ENCODE data around the gene CALML6.

The CALML6 gene

DNA sequence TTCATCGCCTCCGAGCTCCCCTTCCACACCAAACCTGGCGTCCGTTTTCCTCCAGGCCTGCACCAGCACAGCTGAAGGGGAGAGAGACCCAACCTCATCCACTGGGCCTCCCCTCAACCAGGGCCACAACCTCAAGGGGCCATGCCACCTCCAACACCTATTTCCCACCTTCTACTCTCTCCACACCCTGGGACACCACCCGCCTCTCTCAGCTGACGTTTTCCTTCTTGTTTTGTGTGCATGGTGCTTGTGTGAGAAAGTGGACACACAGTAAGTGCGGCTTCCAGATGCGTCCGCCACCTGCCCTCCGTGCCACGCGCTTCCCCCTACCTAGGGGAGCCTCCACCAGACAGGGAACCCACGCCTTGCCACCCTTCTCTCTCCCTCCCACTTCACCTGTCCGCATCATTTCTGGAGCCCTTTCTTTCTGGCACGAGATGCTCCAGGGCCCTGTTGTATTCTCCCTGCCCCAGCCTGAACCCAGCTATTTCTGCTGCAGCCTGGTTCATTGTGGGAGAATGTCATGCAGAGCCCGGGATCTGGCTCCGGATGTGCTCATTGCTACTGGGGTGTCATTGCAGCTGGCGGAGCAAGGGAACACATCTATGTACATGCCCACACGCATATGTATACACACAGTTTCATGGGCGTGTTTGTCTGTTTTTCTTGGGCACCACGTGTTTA is 22.8 kb upstream of the CALML6 start:
- DNase-seq: no peak

DNA sequence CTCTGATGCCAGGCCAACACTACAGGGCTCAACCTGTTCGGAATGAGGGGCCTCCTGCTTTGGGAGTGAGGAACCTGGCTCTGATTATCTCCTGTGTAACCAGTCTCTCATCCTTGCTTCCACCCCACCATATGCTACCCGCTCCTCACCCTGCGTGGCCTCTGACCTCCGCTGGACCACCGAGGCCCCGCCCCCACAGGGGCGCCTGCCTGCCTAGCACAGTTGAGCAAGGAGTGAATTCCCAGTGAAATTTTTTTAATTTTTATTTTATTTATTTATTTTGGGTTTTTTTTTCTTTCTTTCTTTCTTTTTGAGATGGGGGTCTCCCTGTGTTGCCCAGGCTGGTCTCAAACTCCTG is 22.3 kb upstream of the CALML6 start:
- no peak for DNase-seq

DNA sequence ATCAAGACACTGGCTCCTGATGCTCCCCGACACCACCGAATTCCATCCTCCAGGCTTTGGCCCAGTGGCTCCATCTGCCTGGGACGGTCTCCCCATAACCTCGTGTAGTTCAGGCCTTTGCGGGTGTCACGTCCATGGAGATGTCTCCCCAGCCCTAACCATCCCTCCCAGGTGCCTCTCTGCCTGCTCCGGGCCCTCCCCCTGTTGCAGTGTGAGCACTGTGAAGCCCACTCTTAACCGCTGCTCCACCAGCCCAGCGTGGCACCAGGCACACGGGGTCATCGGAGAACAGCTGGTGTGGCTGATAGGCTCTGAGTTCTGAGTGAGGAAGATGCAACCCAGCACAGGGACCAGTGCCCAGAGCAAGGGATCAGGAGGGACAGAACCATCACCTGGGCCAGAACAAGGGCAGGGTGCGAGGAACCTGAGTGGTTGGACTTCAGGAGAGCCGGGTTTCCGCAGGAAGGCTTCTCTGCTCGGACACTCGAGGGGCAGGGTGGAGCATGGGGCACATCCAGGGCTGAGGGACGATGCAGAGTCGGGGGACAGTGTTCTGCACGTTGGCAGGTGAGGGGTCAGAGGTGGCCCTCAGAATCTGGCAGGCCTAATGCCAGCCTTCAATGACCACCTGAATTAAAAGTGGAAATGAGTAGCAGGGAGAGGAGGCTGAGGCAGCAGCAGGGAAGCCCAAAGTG is 21.6 kb upstream of the CALML6 start:
- DNase-seq: no peak

DNA sequence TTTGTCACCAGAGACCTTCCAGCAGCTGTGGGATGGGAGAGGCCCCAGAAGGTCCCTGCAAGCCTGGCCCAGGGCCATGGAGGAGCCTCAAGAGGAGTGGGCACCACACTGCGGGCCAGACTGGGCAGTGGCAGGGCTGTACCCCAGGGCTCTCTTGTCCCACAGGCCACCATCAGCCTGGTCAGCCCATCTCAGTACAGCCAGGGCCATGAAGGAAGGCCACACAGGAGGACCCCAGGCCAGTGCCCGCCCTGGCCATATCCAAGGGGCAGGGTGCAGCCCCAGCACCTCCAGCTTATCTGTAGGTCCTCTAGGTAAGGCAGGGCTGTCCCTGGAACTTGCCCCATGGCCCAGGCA is 21.1 kb upstream of the CALML6 start:
- no peak for DNase-seq

DNA sequence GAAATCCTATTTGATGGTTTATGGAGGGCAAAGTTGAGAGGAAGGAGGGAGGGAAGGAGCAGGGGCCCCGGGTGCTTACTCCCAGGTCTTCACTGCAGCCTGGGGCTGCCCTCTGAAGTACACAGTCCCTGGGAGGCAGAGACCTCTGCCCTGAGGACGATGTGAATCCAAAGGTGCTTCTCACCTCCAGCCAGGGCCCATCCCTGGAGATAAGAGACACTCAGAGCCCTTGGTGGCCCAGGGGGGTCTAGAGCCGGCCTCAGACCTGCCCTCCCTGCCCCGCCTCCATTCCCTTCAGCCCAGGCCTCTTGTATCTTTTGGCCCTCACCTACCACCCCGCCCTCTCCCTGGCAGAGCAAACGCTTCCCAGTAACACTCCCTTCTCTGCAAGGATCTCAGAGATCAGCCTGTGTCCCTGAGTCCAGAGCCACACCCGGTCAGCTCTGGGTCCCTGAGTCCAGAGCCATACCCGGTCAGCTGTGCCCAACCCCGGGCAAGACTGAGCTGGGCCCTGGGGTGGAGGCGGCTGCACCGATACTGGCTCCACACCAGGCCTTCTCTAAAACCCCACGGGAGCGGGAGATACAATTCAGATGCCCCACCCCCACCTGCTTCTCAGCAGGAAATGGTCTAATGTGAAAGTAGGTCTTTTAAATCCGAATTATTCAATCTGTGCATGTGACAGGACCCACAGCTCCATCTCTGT is 20.6 kb upstream of the CALML6 start:
- DNase-seq: no peak

DNA sequence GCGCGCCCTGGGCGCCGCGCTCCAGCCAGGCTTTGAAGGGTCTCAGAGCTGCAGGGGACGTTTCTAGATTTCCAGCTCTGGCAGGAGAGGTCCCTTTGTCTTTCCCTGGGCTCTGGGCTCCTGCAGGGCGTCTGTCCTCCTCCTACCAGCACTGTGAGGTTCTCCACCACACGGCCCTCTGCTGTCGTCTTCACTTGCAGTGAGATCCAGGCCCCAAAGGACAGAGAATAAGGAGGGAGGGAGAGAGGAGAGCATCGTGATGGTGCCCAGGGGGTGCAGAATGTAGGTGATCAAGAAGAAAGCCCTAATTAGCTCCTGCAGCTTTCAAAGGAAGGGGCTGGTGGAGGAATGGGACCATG is 20.0 kb upstream of the CALML6 start:
- no peak for DNase-seq

DNA sequence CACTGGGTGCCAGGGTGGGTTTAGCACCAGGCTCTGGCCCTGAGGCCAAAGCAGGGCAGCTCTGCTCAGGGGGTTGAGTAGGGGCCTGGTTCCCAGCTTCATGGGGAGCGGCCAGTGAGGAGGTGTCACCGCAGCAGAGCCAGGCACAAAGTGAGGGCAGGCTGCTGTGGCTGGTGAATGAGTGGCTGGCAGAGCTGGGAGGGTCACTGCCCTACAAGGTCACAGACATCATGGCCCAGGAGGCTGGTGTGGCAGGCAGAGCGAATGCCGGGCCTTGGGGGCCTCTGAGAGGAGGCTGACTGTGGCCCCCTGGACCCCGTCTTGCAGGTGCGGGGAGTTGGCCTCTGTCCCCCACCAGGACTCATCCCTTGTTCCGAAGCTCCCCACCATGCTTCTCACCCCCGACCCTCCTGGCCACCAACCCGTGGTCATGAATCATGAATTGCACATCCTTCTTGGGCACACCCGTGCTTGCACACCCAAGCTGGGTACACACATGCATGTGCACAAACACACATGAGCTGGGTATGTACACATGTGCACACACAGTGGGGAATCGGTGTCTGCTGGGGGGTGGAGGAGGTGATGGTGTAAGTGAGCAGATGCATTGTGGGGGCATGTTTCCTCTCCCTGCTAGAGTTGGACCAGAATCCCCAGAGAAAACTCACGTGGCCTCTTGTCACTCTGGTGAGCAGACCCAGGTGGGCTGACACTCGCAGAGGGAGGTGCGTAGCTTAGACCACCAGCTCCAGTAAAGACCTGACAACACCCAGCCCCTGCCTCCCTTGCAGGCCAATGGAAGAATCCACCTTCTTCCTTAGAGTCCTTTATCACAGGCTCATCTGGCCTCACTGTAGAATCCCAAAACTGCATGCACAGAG is 19.4 kb upstream of the CALML6 start:
- DNase-seq: no peak

DNA sequence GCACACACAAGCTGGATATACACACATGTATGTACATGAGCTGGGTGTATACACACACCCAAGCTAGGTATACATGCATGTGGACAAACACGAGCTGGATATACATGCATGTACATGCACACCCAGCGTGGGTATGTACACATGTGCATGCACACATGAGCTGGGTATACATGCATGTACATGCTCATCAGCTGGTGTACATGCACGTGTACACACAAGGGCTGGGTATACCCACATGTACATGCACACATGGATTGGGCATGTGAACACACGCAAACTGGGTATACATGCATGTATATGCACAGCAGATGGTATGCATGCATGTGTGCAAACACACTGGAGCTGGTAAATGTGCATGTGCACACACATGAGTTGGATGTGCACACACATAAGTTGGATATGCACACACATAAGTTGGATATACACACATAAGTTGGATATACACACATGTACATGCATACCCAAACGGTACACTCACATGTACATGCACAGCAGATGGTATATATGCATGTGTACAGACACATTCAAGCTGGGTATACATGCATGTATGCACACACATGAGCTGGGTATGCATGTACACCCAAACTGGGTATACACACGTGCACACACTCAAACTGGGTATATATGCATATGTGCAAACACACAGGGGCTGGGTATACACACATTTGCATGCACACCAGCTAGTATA is 16.7 kb upstream of the CALML6 start:
- DNase-seq: no peak

DNA sequence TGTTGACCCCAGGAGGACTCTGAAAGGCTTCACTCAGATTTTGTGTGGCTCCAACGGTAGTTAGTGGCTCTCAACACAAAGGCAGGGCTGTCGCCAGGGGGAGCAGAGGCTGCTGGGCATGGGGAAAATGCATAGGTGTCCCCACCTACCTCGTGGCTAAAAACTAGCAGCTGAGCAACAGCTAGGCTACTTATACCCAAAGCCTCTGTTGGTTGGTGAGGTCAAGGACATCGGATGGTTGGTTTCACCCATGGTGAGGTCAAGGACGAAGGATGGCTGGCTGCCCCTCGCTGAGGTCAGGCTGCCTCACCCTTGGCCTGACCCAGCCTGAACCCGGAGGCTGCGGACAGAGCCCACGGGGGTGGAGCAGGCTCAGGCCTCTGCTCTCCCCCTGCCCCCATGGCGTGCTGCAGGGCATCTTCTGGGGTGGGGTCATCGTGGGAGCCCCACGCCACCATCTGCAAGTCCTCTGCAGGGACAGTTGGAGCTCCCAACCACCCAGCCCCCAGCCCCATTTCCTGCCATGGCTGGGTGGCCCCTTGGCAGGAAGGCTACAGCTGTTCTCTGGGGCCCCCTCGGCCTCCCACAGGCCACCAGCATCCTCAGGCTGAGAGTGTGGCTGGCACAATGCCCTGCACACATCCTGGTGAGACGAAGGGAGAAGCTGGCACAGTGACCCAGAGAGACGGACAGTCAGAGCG is 15.6 kb upstream of the CALML6 start:
- no peak for DNase-seq

DNA sequence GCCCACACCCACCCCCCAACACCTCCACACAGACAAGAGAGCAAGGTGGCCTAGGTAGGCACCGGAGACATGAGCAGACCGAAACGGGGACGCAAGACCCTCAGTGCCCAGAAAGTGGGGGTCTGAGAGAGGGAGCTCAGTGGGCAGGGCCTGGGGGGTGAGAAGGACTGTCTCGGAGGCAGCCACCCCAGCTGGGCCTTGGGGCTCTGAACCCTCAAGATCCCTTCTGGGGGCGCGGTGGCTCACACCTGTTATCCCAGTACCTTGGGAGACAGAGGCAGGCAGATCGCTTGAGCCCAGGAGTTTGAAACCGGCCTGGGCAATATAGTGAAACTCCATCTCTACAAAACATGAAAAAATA is 15.1 kb upstream of the CALML6 start:
- no peak for DNase-seq

DNA sequence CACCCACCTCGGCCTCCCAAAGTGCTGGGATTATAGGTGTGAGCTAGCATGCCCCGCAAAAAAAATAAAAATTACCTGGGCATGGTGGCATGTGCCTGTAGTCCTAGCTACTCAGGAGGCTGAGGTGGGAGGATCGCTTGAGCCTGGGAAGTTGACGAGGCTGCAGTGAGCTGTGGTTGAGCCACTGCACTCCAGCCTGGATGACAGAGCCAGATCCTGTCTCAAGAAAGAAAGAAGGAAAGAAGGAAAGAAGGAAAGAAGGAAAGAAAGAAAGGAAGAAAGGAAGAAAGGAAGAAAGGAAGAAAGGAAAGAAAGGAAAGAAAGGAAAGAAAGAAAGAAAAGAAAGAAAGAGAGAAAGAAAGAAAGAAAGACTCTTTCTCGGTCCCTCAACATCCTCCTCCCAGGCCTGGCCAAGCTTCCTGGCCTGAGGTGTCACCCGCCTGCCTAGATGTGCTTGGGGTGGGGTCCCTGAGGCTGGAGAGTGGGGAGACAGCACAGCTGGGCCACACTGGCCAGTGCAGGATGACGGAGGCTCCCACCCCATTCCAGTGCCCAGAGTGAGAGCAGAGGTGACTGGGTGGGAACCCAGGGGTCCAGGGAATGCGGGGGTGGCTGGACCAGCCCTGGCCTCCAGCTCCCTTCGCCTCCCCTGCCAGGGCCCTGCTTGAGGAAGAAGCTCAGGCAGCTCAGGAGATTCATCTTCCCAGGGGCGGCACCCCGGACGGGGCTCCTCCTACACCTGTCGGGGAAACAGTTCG is 14.0 kb upstream of the CALML6 start:
- DNase-seq: no peak

DNA sequence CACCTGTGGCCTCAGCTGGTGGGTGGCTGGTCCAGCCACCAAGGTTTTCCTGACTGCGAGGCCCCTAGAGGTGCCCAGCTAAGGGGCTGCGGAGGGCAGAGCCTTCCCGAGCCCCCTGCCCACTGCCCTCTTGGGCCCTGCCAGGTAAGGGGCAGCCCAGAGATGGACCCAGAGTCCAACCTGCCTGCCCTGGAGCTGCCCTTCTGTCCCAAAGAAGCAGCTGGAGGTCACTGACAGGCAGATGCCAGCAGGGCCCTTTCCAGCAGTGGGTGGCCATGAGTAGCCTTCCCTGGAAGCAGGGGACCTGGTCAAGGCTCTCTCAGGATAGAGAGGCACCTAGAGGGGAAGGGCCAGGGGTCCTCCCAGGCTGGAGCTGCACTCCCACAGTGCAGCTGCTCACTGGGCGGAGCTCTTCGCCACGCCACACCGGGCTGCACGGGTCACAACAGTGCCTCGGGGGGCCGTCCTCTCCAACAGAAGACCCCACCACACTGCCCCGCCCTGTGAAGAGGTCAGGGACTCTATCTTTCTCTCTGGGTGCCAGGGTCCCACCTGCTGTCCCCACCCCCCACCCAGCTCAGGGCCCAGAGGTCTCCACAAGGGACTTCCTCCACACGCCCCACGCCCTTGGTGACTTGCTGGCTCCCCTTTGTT is 13.3 kb upstream of the CALML6 start:
- no peak for DNase-seq

DNA sequence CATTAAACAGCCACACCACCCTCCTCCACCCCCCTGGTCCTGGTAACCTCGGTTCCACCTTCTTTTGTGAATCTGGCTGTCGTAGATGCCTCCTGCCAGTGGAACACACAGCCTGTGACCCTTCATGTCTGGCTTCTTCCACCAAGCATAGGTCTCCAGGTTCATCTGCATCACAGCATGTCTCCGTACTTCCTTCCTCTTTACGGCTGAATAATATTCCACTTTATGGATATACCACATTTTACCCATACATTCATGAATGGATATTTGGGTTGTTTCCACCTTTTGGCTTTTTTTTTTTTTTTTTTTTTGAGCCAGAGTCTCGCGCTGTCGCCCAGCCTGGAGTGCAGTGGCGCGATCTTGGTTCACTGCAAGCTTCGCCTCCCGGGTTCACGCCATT is 11.8 kb upstream of the CALML6 start:
- no peak for DNase-seq

DNA sequence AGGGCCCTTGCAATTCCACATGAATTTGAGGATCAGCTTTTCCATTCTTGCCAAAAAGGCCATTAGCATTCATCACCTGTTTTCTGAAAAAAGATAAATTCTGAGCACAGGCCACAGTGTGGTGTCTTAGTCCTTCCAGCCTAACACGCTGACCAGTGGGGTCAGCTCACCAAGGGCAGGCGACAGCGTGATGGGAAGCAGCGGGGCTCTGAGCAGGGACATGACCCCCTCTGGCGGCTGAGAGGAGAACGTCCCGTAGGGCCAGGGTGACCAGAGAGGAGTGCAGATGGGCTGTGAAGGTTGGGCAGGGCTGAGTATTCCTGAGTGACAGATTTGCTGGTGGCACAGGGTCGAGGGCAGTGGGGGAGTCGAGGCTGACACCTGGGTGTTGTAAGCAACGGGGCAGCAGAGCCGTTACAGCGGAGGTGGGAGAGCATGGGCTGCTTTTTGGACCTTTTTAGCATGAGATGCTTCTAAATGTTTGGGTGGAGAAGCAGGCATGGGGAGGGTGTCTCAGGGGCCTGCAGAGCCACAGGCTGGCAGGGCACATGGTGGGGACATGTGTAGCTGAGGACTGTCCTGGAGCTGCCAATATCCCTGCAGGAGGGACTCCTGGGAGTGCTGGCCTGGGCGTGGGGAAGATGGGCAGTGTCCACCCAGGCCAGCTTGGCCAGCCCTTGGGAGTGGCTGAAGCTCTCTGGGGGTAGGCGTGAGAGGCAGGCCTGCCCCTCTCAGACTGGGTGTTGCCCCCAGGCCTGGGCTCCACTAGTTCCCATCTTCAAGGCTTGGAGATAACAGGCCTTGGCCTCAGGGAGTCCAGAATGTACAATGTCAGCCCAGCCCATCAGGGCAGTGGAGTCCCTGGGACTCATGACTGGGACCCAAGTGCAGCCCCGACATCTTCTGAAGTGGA is 8.6 kb upstream of the CALML6 start:
- DNase-seq: peak; percentile 34

DNA sequence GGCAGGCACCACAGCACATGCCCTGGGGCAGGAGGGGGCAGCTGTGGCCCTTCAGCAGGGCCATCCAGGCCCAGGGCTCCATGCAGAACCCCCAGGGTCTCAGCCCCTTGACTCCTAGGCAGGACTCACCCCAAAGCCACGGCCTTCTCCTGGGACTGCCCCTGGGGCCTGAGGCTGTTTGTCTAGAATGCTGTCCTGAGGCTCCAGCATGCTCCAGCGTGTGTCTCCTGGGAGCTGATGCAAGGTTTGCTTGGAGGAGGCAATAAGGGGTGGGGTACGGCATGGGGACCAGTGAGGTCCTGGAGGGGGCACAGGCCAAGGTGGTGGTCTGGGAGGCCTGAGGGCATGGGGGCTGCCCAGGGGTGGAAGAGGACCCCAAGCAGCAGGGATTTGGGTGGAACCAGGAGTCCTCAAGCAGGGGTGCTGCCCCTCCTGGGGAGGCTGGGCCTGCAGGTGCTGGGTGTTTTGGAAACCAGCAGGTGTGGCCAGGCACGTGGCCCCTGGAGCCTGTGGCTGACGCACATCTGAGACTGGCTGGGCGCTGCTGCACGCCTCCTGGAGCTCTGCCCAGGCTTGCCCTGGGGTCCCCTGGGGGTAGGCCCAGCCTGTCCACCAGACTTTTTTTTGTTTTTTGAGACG is 7.8 kb upstream of the CALML6 start:
- DNase-seq: peak; percentile 39

DNA sequence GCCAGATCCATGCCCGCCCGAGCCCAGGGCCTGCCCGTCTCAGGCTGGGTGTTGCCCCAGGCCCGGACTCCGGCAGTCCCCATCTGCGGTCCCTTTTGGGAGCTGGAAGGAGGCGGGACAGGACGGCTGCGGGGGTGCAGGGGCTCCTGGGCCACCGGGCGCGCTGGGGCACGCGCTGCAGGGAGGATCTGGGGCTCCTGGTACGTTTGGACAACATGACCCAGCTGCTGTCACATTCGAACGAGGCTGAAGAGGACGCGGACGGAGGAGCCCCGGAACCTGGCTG is 6.6 kb upstream of the CALML6 start:
- DNase-seq: no peak

DNA sequence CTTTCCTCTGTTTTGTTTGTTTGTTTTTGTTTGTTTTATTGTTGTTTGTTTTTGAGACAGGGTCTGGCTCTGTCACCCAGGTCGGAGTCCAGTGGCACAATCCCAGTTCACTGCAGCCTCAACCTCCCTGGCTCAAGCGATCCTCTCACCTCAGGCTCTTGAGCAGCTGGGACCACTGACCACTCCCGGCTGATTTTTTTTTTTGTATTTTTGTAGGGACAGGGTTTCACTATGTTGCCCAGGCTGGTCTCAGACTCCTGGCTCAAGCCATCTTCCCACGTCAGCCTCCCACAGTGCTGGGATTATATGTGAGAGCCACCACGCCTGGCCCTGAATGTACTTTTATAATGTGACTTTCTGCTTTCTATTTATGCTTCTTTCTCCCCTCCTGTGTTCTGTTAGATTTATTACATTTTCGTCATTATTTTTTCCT is 5.0 kb upstream of the CALML6 start:
- no peak for DNase-seq

DNA sequence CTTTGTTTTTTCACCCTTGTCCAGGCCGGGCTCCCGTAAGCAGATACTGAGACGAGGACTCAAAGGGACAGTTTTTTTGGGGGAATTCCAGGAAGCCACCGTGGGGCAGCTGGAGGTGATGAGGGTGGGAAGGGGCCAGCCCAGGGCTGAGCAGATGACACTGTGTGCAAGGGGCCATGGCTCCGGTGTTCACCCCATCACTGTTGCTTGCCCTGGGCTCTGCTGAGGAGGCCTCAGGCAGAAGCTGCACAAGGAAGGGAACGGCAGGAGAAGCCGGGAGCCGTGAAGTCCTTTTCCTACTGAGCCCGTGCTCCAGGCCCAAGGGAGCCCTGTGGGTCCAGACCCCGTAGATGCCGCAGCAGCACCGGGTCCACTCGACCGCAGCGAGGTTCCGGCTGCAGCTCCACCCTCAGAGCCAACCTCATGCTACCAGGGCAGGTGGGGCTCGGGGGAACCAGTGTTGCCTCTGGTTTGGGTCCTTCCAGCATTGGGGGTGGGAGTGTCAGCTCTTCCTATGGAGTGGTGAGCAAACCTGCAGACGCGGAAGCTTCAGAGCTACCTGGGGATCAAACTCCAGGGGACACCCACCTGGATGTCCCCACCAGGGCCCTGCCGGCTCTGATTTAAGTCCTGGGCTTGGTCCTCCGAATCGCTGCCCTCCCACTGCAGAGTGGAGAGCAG is 4.3 kb upstream of the CALML6 start:
- DNase-seq: no peak

All from GF-D8 (cell line).